Measurements from ENCODE around the gene MS4A6E.
"Not testable (repeated sequence)": the region's sequence is repeated elsewhere in the genome, so short reads cannot be mapped to it uniquely, and the experiment has no call there.

MS4A6E gene

DNA sequence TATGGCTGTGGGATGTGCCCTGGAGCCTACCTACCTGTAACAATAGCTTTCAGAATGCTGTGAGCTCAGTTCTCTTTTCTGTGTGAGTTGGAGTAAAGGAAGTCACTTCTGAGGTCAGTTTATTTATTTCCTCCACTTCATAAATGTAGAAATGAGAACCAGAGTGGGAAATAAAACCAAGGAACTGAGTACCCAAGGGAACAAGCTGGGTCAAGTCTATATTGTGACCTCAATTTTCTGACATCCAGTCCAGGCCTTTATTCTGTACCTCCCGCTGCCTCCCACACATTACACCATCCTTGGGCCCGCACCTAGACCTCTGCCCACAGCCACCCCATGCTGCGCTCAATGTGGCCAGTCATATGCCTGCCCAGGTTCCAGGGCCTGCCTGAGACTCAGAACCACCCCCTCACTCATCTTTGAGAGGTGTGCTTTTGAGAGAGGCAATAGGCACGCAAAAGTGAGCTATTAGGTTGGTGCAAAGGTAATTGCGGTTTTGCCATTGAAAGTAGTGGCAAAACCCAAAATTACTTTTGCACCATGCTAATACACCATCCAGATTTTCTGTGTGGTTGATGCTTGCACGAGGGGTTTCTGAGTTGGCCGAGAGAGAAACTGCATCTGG lies 9.8 kb downstream of the MS4A6E start:
- DNase-seq (ENCODE audit: low spot score), result no peak

GRCh38 chr11:60338053-60338452 lies 11.0 kb downstream of the MS4A6E start:
- DNase-seq (ENCODE audit: low spot score), result no peak

DNA sequence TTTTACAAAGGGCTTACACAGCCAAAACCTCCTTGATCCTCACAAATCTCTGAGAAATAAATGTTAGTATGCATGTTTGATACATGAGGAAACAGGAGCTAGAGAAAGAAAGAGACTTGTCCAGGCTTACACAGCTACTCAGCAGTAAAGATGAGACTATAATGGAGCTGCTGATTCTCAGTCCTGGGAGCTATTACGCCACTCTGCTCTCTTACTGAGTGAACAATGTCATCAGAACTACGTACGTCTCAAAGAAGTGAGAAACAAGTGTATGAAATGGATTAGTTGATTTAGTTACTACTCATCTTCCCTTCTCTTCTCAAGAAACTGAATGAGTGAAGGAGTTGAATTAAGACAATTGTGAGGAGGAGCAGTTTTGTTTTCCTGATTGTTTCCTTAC lies 12.3 kb downstream of the MS4A6E start:
- DNase-seq (ENCODE audit: low spot score), result no peak

DNA sequence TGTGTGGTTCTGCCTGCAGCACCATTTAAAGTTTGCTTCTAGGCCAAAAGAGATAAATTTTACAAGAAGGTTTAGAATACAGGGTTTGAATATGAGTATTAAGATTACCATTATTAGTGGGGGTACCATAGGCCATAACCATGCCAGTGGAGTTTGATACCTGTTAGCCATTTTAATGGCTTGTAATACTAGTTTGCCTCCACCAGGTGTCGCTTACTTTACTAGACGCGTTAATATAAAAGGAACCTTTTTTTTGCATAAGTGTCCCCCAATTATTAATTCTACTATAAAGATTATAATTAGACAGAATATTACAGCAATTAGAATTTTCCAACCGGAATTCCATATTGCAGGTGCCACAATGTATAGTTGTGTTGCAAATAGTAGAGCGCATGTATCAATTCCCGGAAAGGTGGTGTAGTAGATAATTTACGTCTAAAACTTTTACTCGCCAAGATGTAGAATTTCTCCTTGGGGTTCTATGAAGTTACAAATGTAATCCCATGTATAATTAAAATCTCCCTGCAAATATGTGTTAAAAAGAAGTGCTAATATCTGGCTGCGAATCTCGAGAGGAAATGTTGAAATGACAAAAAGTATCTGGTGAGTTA lies 16.1 kb downstream of the MS4A6E start:
- no peak for DNase-seq (ENCODE audit: low spot score)

- no peak for DNase-seq (ENCODE audit: low spot score)
These were observed 17.1 kb downstream of the MS4A6E start for GRCh38 chr11:60344146-60344545.

DNA sequence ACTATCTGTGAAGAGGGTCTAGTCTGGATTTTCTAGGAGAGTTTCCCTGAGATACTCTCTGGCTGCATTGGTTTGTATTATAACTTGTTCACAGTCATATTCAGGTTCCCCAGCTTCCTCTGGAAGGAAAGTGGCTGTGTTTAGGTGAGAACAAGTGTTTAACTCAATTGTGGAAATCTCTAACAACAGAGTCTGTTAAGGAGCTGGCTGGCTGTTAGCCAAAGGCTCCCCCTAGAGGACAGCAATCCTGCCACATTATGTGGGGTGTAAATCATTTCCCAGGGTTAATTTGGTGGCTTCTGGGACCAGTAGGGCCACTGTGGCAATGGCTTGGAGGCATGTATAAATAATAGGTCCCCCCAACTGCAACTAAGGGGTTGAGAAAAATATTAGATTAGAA lies 18.4 kb downstream of the MS4A6E start:
- DNase-seq (ENCODE audit: low spot score), result no peak

GRCh38 chr11:60347084-60347797 lies 20.2 kb downstream of the MS4A6E start:
- no peak for DNase-seq (ENCODE audit: low spot score)

GRCh38 chr11:60348116-60348515 lies 21.1 kb downstream of the MS4A6E start:
- no peak for DNase-seq (ENCODE audit: low spot score)

GRCh38 chr11:60349990-60350389 lies 22.9 kb downstream of the MS4A6E start:
- no peak for DNase-seq (ENCODE audit: low spot score)

DNA sequence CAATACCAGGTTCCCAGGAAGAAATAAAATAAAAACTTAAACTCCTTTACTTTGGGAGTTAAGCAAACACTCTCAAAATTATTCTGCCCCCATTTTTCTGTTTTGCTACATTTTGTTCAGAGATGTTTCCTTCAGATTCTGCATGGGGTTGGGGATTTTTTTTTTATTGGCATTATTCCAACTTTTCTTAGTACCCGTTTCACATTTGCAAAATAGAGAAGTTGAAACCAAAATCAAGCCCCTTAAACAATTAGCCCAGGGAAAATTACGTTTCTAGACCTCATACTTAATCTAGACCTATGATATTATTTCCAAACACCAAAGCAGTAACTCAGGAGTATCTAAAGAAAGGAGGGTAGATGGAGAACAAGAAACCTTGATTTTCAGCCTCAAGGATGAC lies 30.7 kb downstream of the MS4A6E start:
- DNase-seq (ENCODE audit: low spot score), result no peak

DNA sequence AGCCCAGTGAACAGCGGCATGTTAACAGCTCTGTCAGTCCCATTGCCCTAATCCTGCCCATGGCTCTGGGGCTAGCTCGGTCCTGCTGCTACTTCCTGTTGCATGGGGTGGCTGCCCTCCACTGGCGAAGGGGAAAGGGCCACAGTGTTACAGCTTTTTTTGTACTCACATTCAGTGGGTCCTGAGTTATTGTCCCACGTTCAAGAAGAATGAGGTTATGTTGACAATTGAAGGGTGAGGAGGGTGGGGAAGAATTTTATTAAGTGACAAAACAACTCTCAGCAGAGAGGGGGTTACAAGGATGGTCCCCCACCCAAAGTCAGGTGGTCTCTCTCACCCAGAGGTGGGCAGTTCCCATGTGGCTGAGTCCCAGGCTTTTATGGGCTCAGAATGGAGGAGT lies 33.6 kb downstream of the MS4A6E start:
- no peak for DNase-seq (ENCODE audit: low spot score)

GRCh38 chr11:60362241-60362640 lies 35.2 kb downstream of the MS4A6E start:
- no peak for DNase-seq (ENCODE audit: low spot score)

DNA sequence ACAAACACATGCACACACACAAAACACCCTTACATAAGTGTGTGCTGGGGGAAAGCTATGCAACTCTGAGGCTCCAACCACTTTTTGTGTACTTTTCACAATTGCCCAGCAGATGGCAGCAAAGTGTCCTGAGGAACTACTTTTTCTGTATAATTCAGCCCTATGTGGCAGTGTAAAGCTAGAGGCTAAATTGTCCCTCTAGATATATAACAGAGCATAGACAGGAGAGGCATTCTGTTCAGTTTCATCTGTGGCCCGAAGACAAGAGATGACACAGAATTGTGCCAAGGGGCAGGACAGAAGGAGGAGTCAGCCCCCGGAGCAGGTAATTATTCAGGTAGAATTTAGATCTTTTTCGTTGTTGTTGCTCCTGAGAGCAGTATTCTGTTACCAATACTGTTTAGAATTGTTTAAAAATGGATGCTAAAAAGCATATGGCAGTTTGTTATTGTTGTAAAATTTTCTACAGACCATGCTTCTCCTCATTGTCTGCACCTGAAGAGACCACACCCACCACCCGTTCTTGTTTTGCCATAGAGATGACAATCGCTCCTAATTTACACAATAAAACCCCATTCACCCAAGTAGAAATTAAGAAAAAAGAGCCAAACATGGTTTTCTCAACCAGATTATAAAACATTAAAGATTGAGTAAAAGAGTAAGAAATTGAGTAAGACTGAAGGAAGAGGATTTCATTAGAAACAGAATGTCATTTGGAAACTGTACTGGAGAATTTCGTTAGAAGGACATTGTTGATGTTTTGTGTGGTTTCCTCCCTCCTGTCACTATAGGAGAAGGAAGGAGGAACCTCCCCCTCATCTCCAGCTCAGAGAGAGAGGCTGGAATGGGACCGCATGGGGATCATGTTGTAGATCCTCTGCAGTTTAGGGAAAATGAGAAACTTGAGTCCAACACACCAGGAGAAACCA lies 36.8 kb downstream of the MS4A6E start:
- peak; percentile 40 for DNase-seq (ENCODE audit: low spot score)

DNA sequence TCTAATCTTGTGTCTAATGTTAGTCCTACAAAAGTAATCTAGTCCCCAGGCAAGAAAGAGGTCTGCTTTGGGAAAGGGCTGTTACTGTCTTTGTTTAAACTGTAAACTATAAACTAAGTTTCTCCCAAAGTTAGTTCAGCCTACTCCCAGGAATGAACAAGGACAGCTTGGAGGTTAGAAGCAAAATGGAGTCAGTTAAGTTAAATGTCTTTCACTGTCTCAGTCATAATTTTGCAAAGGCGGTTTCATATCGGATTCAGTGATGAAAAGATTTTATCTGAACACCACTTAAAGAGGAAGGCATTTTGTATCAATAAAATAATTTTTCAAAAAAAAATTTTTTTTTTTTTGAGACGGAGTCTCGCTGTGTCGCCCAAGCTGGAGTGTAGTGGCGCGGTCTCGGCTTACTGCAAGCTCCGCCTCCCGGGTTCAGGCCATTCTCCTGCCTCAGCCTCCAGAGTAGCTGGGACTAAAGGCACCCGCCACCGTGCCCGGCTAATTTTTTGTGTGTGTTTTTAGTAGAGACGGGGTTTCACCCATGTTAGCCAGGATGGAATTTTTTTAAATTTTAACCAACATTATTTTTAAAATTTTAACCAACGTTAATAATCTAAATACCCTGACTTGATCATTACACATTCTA lies 39.3 kb downstream of the MS4A6E start:
- DNase-seq (ENCODE audit: low spot score), result not testable (repeated sequence)

- DNase-seq (ENCODE audit: low spot score), result no peak
These were observed 40.0 kb downstream of the MS4A6E start for GRCh38 chr11:60367009-60367408.

DNA sequence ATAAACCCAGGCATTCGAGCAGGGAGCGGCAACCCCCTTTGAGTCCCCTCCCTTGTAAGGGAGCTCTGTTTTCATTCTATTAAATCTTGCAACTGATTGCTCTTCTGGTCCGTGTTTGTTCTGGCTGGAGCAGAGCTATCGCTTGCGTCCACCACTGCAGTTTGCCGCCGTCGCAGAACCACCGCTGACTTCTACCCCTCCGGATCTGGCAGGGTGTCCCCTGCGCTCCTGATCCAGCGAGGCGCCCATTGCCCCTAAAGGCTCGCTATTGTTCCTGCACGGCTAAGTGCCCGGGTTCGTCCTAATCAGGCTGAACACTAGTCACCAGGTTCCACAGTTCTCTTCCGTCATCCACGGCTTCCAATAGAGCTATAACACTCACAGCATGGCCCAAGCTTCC lies 40.8 kb downstream of the MS4A6E start:
- no peak for DNase-seq (ENCODE audit: low spot score)

DNA sequence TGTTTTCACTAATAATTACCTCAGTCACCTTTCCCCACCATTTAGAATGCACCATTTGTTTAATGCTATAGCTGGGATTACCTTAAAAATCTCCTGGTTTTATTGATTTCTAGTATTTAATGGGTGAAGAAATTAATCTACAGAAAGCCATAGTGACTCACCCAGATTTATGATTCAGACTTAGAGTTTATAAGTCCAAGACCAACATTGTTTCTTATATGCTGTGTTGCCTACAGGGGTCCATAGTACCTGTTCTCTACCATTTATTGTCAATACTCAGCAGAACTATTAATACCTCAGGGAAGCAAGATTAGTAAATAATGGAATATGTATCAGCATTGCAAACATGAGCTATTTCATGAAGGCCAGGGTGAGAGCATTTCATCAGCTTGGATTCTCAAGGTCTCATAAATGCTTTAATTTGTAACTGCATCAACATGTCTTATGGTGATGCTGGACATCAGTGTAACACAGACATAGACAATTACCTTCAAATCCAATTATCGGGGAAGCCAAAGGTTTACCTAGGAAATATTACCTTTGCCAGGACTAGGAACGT lies 43.3 kb downstream of the MS4A6E start:
- DNase-seq (ENCODE audit: low spot score), result no peak

DNA sequence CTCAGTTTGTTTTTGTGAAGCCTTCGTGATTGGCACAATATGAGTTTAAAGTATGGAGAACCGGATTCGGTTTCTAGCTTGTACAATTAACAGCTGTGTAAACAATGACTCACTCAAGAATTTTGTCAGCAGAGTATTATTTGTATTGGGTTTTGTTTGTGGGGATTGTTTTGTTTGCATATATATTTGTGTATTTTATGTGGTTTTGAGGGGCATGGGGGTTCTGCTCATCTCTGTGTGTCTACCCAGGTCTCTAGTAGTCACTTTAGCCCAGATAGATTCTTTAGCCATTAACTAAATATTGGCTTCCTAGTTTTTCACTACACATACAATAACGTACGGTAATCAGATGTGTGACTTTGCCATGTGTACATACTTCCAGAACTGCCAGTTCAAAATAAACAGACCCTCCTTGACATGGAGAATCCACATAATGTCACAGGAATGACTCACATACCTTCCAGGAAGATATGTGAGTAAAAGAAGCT lies 43.8 kb downstream of the MS4A6E start:
- no peak for DNase-seq (ENCODE audit: low spot score)

- no peak for DNase-seq (ENCODE audit: low spot score)
These were observed 44.3 kb downstream of the MS4A6E start for GRCh38 chr11:60371386-60371785.

- DNase-seq (ENCODE audit: low spot score), result no peak
These were observed 44.8 kb downstream of the MS4A6E start for GRCh38 chr11:60371854-60372253.

GRCh38 chr11:60372767-60373166 lies 45.7 kb downstream of the MS4A6E start:
- no peak for DNase-seq (ENCODE audit: low spot score)
